Glutamatergic neuron (in vitro differentiated cells): ENCODE data around the gene DRAM1. TPM values are rescaled to one million over a fixed set of nuclear protein-coding genes. Genes with fewer than 3 reads are reported as not detected.

ENCODE experiments used
- DNase-seq: peaks from one replicate; pipeline ENCODE4 v3.0.0; 2022
- H3K27ac Mint-ChIP-seq: one replicate; pipeline ENCODE4 v1.8.0; 2020; ENCODE audit warnings: mild to moderate bottlenecking, mixed read lengths, inconsistent platforms; ENCODE audit not compliant: unreplicated experiment
- H3K27me3 Mint-ChIP-seq: one replicate; pipeline ENCODE4 v1.8.0; 2020; ENCODE audit warnings: mild to moderate bottlenecking, moderate library complexity, mixed read lengths, inconsistent platforms; ENCODE audit not compliant: unreplicated experiment
- H3K36me3 Mint-ChIP-seq: one replicate; pipeline ENCODE4 v1.8.0; 2020; ENCODE audit warnings: mild to moderate bottlenecking, mixed read lengths, inconsistent platforms; ENCODE audit not compliant: unreplicated experiment
- H3K4me1 Mint-ChIP-seq: one replicate; pipeline ENCODE4 v1.8.0; 2020; ENCODE audit warnings: mild to moderate bottlenecking, low read depth, mixed read lengths, inconsistent platforms; ENCODE audit not compliant: unreplicated experiment
- H3K4me3 Mint-ChIP-seq: one replicate; pipeline ENCODE4 v1.8.0; 2020; ENCODE audit warnings: mild to moderate bottlenecking, mixed read lengths, inconsistent platforms; ENCODE audit not compliant: unreplicated experiment
- H3K9me3 Mint-ChIP-seq: one replicate; pipeline ENCODE4 v1.8.0; 2020; ENCODE audit warnings: mild to moderate bottlenecking, moderate library complexity, mixed read lengths, inconsistent platforms; ENCODE audit not compliant: unreplicated experiment
- total RNA-seq: library from RNA; stranded (reverse); fragmentation: NEBNext Ultra II Directional; extraction: Animal tissue kit (Norgen Biotek cat#: 25700); gene quantifications from one replicate; pipeline ENCODE4 v1.2.1, GENCODE V29; 2021; ENCODE audit not compliant: unreplicated experiment
- TF ChIP-seq, protein P1 (sequence below): fragments of 200-600 bp; sonication (generic); IDR thresholded peaks from one replicate; pipeline ENCODE4 v1.5.0; 2021; ENCODE audit not compliant: partially characterized antibody, unreplicated experiment

DRAM1 gene
- total RNA-seq, 1 donor from 2014 or later = 0.83 TPM

DNA sequence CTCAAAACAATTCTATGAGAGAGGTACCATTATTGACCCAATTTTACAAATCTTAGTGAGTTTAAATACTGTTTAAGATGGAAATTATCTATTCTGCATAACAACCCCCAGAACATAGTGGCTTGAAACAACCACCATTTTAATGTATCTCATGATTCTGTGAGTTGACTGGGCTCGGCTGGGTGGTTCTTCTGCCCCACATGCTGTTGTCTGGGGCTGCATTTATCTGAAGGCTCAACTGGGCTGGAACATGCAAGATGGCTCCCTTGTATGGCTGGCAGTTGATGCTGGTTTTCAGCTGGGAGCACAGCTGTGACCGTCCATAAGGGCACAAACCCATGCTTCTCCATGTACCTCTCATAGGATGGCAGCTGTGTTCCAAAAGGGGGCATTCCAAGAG lies 82.2 kb downstream of the DRAM1 start:
- H3K9me3 Mint-ChIP-seq = no peaks in the 10 kb centered on the region
- no peaks in the 10 kb centered on the region for H3K27me3 Mint-ChIP-seq
- no peak overlapping the region for H3K4me3 Mint-ChIP-seq
- TF ChIP-seq, protein P1, sequence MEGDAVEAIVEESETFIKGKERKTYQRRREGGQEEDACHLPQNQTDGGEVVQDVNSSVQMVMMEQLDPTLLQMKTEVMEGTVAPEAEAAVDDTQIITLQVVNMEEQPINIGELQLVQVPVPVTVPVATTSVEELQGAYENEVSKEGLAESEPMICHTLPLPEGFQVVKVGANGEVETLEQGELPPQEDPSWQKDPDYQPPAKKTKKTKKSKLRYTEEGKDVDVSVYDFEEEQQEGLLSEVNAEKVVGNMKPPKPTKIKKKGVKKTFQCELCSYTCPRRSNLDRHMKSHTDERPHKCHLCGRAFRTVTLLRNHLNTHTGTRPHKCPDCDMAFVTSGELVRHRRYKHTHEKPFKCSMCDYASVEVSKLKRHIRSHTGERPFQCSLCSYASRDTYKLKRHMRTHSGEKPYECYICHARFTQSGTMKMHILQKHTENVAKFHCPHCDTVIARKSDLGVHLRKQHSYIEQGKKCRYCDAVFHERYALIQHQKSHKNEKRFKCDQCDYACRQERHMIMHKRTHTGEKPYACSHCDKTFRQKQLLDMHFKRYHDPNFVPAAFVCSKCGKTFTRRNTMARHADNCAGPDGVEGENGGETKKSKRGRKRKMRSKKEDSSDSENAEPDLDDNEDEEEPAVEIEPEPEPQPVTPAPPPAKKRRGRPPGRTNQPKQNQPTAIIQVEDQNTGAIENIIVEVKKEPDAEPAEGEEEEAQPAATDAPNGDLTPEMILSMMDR = no peak
- H3K4me1 Mint-ChIP-seq = no peaks in the 10 kb centered on the region
- no peaks in the 10 kb centered on the region for H3K36me3 Mint-ChIP-seq
- no peak for DNase-seq
- H3K27ac Mint-ChIP-seq = no peak overlapping the region

- TF ChIP-seq, protein P1 = no peak
- Mint-ChIP-seq H3K9me3 (no peaks in the 10 kb centered on the region), H3K27me3 (no peaks in the 10 kb centered on the region), H3K4me1 (no peaks in the 10 kb centered on the region), H3K4me3 (no peak overlapping the region), H3K27ac (no peak overlapping the region), H3K36me3 (no peaks in the 10 kb centered on the region)
- no peak for DNase-seq
These were observed 85.1 kb downstream of the DRAM1 start for GRCh38 chr12:101962486-101962885.

GRCh38 chr12:101963697-101964096 lies 86.3 kb downstream of the DRAM1 start:
- no peaks in the 10 kb centered on the region for H3K27me3 Mint-ChIP-seq
- no peaks in the 10 kb centered on the region for H3K4me1 Mint-ChIP-seq
- no peaks in the 10 kb centered on the region for H3K9me3 Mint-ChIP-seq
- DNase-seq = no peak
- no peak overlapping the region for H3K4me3 Mint-ChIP-seq
- H3K36me3 Mint-ChIP-seq = no peaks in the 10 kb centered on the region
- TF ChIP-seq, protein P1 = no peak
- no peak overlapping the region for H3K27ac Mint-ChIP-seq

DNA sequence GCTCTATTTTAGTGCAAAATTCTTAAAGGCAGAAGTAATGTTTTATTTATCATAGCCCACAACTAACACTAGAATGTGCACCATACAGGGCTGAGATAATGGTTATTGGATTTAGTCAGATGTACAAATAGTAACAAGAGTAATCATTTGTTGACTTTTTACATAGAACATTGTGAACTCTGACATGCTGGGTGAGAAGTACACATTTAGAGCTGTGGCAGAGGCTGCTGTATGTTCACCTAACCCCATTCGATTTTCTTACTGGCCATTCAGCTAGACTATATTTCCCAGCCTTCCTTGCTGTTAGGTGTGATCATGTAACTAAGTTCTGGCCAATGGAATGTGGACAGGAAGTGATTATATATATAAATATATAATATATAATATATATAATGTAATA lies 89.1 kb downstream of the DRAM1 start:
- Mint-ChIP-seq H3K4me1 (no peaks in the 10 kb centered on the region), H3K4me3 (no peak overlapping the region), H3K36me3 (no peaks in the 10 kb centered on the region), H3K27me3 (no peaks in the 10 kb centered on the region), H3K27ac (no peak overlapping the region), H3K9me3 (no peaks in the 10 kb centered on the region)
- DNase-seq = no peak
- TF ChIP-seq, protein P1 = no peak

GRCh38 chr12:101967506-101967905 lies 90.1 kb downstream of the DRAM1 start:
- H3K27ac Mint-ChIP-seq = no peak overlapping the region
- H3K4me1 Mint-ChIP-seq = no peaks in the 10 kb centered on the region
- no peak overlapping the region for H3K4me3 Mint-ChIP-seq
- TF ChIP-seq, protein P1 = no peak
- no peak for DNase-seq
- H3K9me3 Mint-ChIP-seq = no peaks in the 10 kb centered on the region
- no peaks in the 10 kb centered on the region for H3K36me3 Mint-ChIP-seq
- no peaks in the 10 kb centered on the region for H3K27me3 Mint-ChIP-seq
